ENCODE measurements around the gene ADGRD2. TPM values are rescaled to one million over a fixed set of nuclear protein-coding genes. Genes with fewer than 3 reads are reported as not detected.

Gene ADGRD2
- total RNA-seq, 2 experiments from 2014 or later, result not detected

DNA sequence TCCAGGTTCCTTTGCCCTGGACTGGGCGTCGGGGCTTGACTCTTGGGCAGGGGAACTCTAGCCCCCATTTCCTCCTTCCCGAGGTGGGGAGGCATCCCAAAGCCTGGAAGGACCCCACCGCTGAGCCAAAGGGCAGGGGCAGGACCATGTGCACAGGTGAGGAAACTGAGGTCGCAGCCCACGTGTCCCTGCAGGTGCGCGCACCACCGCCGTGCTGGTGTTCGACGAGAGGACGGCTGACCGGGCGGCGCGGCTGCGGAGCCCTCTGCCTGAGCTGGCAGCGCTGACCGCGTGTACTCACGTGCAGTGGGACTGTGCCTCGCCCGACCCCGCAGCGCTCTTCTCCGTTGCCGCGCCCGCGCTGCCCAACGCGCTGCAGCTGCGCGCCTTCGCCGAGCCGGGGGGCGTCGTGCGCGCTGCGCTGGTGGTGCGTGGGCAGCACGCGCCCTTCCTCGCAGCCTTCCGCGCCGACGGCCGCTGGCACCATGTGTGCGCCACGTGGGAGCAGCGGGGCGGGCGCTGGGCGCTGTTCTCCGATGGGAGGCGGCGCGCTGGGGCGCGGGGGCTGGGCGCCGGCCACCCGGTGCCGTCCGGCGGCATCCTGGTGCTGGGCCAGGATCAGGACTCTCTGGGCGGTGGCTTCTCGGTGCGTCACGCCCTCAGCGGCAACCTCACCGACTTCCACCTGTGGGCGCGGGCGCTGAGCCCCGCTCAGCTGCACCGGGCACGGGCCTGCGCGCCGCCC is 2.8 kb downstream of the ADGRD2 start:
- intact Hi-C loops (cut with micrococcal nuclease), result no loop called here
- Mint-ChIP-seq H3K4me3 (no peak overlapping the region), H3K27me3 (peaks cover 31% of the 10 kb centered on the region), H3K27ac (no peak overlapping the region), H3K4me1 (ENCODE audit: low read depth) (no peaks in the 10 kb centered on the region), H3K36me3 (no peaks in the 10 kb centered on the region), H3K9me3 (no peaks in the 10 kb centered on the region)
- no peak for DNase-seq
- ChIA-PET POLR2A (interaction anchor here (0.7 kb wide), 1 partner anchor 62 kb away, joined by 3 read pairs; no protein-coding TSS in a partner anchor), CTCF (no interaction called here)

DNA sequence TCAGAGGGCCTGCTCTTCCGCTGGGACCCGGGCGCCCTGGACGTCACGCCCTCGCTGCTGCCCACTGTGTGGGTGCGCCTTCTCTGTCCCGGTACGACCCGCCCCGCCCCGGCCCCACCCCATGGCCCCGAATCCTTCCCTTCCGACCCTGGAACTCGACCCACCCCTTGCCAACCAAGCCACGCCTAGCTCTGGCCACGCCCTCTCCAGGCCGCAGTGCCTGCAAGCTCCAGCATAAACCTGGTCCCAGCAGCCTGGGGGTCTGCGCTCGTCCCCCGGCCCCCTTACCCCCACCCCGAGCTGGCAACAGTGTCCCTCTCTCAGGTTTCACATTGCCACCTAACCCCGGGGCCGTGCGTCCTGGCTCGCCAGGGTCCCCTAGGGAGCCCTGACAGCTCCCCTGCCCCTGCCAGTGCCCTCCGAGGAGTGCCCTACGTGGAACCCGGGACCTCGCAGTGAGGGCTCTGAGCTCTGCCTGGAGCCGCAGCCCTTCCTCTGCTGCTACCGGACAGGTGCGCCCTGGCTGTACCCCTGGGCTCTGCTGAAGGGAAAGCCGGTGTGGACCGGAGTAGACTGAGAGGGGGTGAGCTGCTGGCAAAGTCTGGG is 3.4 kb downstream of the ADGRD2 start:
- no peaks in the 10 kb centered on the region for H3K4me1 Mint-ChIP-seq (ENCODE audit: low read depth)
- H3K36me3 Mint-ChIP-seq, result no peaks in the 10 kb centered on the region
- intact Hi-C loops (cut with micrococcal nuclease), result no loop called here
- no peak overlapping the region for H3K27ac Mint-ChIP-seq
- peaks cover 31% of the 10 kb centered on the region for H3K27me3 Mint-ChIP-seq
- no peaks in the 10 kb centered on the region for H3K9me3 Mint-ChIP-seq
- H3K4me3 Mint-ChIP-seq, result no peak overlapping the region
- POLR2A ChIA-PET, result interaction anchor here (0.7 kb wide), 1 partner anchor 61 kb away, joined by 3 read pairs; no protein-coding TSS in a partner anchor
- CTCF ChIA-PET, result no interaction called here
- no peak for DNase-seq

DNA sequence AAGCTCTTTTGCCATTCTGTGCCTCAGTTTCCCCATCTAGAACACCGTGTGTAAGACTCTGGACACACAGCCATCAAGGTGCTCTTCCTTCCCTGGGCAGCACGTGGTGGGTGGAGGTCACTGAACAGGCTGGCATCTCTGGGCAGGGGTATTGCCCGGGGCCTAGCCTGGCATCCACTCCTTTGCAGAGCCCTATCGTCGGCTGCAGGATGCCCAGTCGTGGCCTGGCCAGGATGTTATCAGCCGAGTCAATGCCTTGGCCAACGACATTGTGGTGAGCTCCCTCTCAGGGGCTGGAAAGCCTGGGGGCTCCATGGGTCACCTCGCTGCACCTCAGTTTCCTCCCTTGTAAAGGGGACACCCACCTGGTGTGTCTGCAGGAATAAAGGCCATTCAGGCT is 4.0 kb downstream of the ADGRD2 start:
- ChIA-PET POLR2A (no interaction called here), CTCF (interaction anchor here (0.6 kb wide), 1 partner anchor 11 kb away, joined by 3 read pairs; no protein-coding TSS in a partner anchor)
- no peak for DNase-seq
- H3K27me3 Mint-ChIP-seq, result peaks cover 28% of the 10 kb centered on the region
- no peaks in the 10 kb centered on the region for H3K36me3 Mint-ChIP-seq
- intact Hi-C loops (cut with micrococcal nuclease), result no loop called here
- H3K27ac Mint-ChIP-seq, result no peak overlapping the region
- H3K4me3 Mint-ChIP-seq, result no peak overlapping the region
- H3K9me3 Mint-ChIP-seq, result no peaks in the 10 kb centered on the region
- no peaks in the 10 kb centered on the region for H3K4me1 Mint-ChIP-seq (ENCODE audit: low read depth)

DNA sequence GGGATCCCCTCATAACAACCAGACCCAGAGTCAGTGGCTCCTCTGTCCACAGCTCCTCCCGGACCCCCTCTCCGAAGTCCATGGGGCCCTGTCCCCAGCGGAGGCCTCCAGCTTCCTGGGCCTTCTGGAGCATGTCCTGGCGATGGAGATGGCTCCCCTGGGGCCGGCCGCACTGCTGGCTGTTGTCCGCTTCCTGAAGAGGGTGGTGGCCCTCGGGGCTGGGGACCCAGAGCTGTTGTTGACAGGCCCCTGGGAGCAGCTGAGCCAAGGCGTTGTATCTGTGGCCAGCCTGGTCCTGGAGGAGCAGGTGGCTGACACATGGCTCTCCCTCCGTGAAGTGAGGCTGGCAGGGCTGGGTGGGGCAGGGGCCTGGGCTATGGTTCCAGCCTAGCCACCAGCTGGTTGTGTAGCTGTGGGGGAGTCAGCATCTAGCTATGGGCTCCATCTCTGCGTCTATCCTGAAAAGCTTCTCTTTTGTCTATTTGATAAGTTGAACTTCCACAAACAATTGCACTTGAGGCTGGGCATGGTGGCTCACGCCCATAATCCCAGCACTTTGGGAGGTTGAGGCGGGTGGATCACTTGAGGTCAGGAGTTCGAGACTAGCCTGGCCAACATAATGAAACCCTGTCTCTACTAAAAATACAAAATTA is 4.7 kb downstream of the ADGRD2 start:
- no peak overlapping the region for H3K27ac Mint-ChIP-seq
- intact Hi-C loops (cut with micrococcal nuclease), result no loop called here
- no peaks in the 10 kb centered on the region for H3K9me3 Mint-ChIP-seq
- H3K4me1 Mint-ChIP-seq (ENCODE audit: low read depth), result no peaks in the 10 kb centered on the region
- no peak for DNase-seq
- no peak overlapping the region for H3K4me3 Mint-ChIP-seq
- CTCF ChIA-PET, result interaction anchor here (0.6 kb wide), 1 partner anchor 12 kb away, joined by 3 read pairs; no protein-coding TSS in a partner anchor
- no peaks in the 10 kb centered on the region for H3K36me3 Mint-ChIP-seq
- H3K27me3 Mint-ChIP-seq, result peaks cover 25% of the 10 kb centered on the region
- POLR2A ChIA-PET, result no interaction called here

DNA sequence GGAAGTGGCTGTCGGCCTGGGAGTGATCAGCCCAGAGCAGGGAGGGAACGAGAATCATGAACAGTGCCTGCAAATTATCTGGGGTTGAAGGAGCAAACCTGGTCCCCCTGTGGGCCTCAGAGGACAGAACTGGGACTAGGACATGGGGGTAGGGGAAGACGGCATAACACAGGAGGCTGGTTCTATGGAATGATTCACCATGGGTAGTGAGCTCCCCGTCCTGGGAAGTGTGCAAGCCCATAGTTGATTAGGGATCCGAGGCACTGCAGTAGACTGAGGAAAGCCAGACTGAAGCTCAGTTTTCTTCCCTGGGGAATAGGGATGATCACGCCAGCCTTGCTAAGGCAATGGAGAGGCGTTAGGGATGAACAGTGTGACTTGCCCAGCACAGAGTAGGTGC is 5.6 kb downstream of the ADGRD2 start:
- intact Hi-C loops (cut with micrococcal nuclease), result no loop called here
- CTCF ChIA-PET, result no interaction called here
- H3K36me3 Mint-ChIP-seq, result no peaks in the 10 kb centered on the region
- POLR2A ChIA-PET, result no interaction called here
- H3K9me3 Mint-ChIP-seq, result no peaks in the 10 kb centered on the region
- H3K27ac Mint-ChIP-seq, result no peak overlapping the region
- no peak overlapping the region for H3K4me3 Mint-ChIP-seq
- H3K27me3 Mint-ChIP-seq, result peaks cover 19% of the 10 kb centered on the region
- H3K4me1 Mint-ChIP-seq (ENCODE audit: low read depth), result no peaks in the 10 kb centered on the region
- DNase-seq, result no peak

DNA sequence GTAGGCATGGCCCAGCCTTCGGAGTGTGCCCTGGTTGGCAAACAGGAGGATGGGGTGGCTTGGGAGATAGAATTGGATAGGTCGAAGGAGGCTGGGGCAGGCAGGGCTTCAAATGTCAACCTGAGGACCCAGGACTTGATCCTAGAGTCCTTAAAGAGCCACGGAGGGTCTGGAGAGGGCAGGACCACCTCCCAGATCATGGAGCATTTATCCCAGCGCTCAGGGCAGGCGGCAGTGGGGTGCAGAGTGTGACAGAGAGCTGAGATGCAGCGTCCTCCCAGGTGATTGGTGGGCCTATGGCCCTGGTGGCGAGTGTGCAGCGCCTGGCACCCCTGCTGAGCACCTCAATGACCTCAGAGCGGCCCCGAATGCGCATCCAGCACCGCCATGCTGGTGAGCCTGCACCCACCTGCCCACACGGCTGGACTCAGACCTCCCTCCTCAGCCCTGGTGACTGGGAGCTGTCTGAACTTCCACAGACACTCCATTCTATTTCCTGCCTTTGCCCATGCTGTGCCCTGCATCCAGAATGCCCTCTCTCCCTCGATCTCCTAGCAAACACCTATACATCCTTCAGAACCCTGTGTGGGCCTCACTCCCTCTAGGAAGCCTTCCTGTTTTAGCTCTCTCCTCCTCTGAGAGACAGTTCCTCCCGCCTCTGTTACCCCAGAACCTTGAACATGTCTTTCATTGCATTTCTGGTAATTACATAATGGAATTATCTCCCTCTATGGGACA is 6.3 kb downstream of the ADGRD2 start:
- Mint-ChIP-seq H3K27ac (no peak overlapping the region), H3K4me1 (ENCODE audit: low read depth) (no peaks in the 10 kb centered on the region), H3K4me3 (no peak overlapping the region), H3K36me3 (no peaks in the 10 kb centered on the region), H3K27me3 (peaks cover 13% of the 10 kb centered on the region), H3K9me3 (no peaks in the 10 kb centered on the region)
- ChIA-PET CTCF (no interaction called here), POLR2A (no interaction called here)
- intact Hi-C loops (cut with micrococcal nuclease), result no loop called here
- DNase-seq, result no peak

DNA sequence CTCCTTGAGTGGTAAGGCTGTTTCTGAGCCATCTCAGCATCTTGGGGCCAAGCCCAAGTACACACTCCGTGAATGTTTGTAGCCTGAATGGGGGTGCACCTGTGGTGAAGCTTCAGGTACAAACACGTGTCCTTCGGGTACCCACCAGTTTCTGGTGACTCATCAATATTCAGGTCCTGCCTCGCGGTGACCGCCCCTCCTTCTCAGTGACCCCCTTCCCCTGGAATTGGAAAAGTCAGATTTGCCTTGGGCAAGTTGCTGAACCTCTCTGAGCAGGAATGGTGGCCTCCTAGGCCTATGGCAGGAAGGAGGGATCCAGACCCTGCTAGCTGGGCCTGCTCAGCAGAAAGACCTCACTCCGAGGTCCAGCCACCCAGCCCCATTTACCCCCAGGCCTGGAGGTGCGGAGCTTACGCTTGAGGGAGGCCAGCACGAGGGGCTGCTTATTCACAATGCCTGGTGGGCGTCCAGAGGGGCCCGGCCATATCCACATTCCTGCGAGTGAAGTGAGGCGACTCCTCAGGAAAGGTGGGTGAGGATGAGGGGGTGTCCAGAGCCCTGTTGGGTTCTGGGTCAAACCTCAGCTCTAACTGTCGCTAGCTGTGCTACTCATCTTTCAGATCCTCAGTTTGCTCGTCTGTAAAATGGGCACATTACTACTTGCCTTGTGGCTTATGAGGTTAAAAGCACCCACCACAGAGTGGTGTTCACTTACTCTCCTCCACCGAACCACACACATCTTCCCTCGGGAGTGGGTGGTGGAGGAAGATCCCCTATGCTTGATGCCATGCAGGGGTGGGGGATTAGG is 7.0 kb downstream of the ADGRD2 start:
- H3K36me3 Mint-ChIP-seq, result no peaks in the 10 kb centered on the region
- no peaks in the 10 kb centered on the region for H3K4me1 Mint-ChIP-seq (ENCODE audit: low read depth)
- H3K27me3 Mint-ChIP-seq, result peaks cover 8% of the 10 kb centered on the region
- DNase-seq, result no peak
- ChIA-PET CTCF (no interaction called here), POLR2A (no interaction called here)
- H3K4me3 Mint-ChIP-seq, result no peak overlapping the region
- no peak overlapping the region for H3K27ac Mint-ChIP-seq
- intact Hi-C loops (cut with micrococcal nuclease), result no loop called here
- H3K9me3 Mint-ChIP-seq, result no peaks in the 10 kb centered on the region

DNA sequence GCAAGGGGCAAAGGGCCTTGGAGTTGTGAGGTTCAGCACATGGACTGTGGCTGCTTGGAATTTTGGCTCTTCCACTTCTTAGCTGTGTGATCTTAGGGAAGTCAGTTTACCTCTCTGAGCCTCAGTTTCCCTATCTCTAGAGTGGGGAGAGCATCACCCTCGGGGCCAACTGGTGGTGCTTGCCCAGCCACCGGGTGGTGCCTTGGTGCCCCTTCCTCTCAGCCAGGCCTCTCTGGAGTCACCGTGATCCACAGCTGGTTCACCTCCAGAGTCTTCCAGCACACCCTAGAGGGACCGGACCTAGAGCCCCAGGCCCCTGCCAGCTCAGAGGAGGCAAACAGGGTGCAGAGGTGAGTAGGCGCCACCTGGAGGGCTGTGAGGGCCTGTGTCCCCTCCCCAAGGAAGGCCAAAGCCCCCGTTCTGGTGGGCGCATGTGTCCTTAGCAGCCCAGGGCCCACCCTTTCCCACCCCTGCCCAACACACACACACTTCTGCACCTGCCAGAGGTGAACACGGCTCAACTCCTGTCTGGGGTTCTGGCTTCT is 7.7 kb downstream of the ADGRD2 start:
- no peaks in the 10 kb centered on the region for H3K4me1 Mint-ChIP-seq (ENCODE audit: low read depth)
- CTCF ChIA-PET, result no interaction called here
- no peaks in the 10 kb centered on the region for H3K9me3 Mint-ChIP-seq
- DNase-seq, result no peak
- H3K4me3 Mint-ChIP-seq, result no peak overlapping the region
- peaks cover 3% of the 10 kb centered on the region for H3K27me3 Mint-ChIP-seq
- no peak overlapping the region for H3K27ac Mint-ChIP-seq
- no peaks in the 10 kb centered on the region for H3K36me3 Mint-ChIP-seq
- POLR2A ChIA-PET, result no interaction called here
- intact Hi-C loops (cut with micrococcal nuclease), result no loop called here

DNA sequence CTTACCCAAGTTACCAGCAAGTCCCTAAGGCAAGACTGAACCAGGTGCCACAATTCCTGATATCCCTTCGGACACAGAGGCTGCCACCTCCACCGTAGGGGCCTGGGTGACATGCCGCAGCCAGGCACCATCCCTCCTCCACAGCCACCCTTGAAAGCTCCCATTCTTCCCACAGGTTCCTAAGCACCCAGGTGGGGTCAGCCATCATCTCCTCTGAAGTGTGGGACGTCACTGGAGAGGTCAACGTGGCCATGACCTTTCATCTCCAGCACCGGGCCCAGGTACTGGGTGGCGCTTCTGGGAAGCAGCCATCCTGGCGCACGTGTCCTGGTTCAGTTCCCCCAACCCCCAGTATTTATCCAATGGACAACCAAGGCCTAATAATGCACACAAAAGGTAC is 8.2 kb downstream of the ADGRD2 start:
- Mint-ChIP-seq H3K9me3 (no peaks in the 10 kb centered on the region), H3K4me1 (ENCODE audit: low read depth) (no peaks in the 10 kb centered on the region), H3K27ac (no peak overlapping the region), H3K27me3 (peaks cover 3% of the 10 kb centered on the region), H3K36me3 (no peaks in the 10 kb centered on the region), H3K4me3 (no peak overlapping the region)
- CTCF ChIA-PET, result no interaction called here
- intact Hi-C loops (cut with micrococcal nuclease), result no loop called here
- POLR2A ChIA-PET, result no interaction called here
- no peak for DNase-seq

DNA sequence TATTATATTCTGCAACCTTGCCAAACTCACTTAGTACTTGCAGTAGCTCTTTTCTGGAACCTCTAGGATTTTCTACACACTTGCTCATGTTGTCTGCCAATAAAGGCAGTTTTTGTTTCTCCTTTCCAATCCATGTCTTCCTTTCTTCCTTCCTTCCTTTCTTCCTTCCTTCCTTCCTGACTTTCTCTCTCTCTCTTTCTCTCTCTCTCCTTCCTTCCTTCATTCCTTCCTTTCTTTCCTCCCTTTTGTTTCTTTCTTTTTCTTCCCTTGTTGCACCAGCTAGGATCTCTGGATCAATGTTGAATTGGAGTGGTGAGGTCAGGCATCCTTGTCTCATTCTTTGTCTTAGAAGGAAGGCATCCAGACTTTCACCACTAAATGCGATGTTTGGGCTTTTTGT is 12.5 kb downstream of the ADGRD2 start:
- no peaks in the 10 kb centered on the region for H3K36me3 Mint-ChIP-seq
- CTCF ChIA-PET, result no interaction called here

DNA sequence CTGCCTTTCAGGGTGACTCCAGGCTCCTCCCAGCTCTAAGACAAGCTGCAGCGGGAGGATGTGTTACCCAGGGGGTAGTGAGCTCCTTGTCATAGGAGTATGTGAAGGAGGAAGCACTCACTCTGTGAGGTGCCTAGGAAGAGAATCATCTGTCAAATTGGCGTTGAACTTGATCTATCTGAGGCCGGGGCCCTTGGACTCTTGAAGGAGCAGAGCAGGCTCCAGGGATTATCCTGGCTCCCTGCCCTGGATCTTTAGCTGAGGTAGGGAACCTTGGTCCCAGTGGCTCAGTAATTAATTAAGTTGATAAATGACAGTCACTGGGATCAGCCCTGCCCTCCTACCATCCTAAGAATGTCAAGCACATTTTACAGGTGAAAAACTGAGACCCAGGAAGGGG is 15.5 kb downstream of the ADGRD2 start:
- no peak for DNase-seq
- CTCF ChIA-PET, result interaction anchor here (1.2 kb wide), 1 partner anchor 47 kb away, joined by 3 read pairs; no protein-coding TSS in a partner anchor
- POLR2A ChIA-PET, result no interaction called here
- no peaks in the 10 kb centered on the region for H3K4me1 Mint-ChIP-seq (ENCODE audit: low read depth)
- no peaks in the 10 kb centered on the region for H3K9me3 Mint-ChIP-seq
- H3K27me3 Mint-ChIP-seq, result peaks cover 4% of the 10 kb centered on the region
- no peaks in the 10 kb centered on the region for H3K36me3 Mint-ChIP-seq
- intact Hi-C loops (cut with micrococcal nuclease), result no loop called here
- no peak overlapping the region for H3K27ac Mint-ChIP-seq
- H3K4me3 Mint-ChIP-seq, result no peak overlapping the region

More for the DNA sequence above, 12.5 kb downstream of the ADGRD2 start:
- H3K9me3 Mint-ChIP-seq, result no peaks in the 10 kb centered on the region
- H3K4me3 Mint-ChIP-seq, result no peak overlapping the region
- H3K27me3 Mint-ChIP-seq, result no peaks in the 10 kb centered on the region
- intact Hi-C loops (cut with micrococcal nuclease), result no loop called here
- H3K4me1 Mint-ChIP-seq (ENCODE audit: low read depth), result no peaks in the 10 kb centered on the region
- H3K27ac Mint-ChIP-seq, result no peak overlapping the region
- POLR2A ChIA-PET, result no interaction called here
- no peak for DNase-seq

Measured in activated CD4-positive, alpha-beta memory T cell treated with anti-CD3 and anti-CD28 coated beads for 36 hours (primary cell).